ENCODE results near the gene PACSIN2.

PACSIN2 gene

DNA sequence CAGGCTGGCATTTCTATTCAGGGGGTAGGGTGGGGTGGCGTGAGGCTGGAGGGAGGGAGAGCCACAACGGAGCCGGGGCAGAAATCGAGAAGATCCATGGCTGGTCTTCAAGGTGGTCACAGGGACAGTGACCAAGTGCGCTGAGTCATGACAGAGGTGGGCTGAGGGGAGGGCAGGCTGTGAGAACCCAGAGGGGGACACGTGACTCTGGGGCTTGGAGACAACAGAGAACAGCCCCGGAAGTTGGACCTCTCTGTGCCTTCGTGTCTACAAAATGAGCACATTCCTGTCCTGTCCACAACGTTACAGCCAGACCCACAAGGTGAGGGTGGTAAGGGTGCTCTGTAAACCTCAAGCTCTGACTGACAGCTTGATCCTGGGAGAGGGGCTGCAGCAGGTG, 122.8 kb downstream of the PACSIN2 start:
- CTCF ChIA-PET = no interaction called here

DNA sequence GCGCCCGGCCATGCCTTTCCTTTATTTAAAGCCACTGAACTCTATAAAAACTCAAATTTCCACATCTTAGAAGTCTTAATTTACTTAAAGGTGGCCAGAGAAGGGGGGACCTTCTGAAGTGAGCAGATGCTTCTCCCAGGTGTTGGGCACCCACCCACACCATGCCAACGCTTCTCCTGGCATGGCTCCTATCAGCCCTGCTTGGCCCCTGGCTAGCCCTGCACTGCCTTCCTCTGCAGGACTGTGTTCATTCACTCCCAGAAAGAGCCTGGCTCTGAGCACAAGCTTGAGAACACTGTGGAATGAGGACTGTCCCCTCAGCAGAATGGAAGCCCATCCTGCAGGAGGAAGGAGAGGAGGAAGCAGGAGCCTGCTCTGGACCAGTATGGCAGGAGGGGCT, 123.3 kb downstream of the PACSIN2 start:
- ChIA-PET POLR2A (no interaction called here), CTCF (no interaction called here)
- TF ChIP-seq HDGF (IDR thresholded peaks at IDR 0.05; ENCODE audit: borderline replicate concordance) (no peak), SP1 (IDR thresholded peaks at IDR 0.05) (no peak), LEF1 (IDR thresholded peaks at IDR 0.05; ENCODE audit: borderline replicate concordance) (no peak)
- DNase-seq (ENCODE audit: extremely low spot score) = no peak

More for the DNA sequence above, 122.8 kb downstream of the PACSIN2 start:
- TF ChIP-seq ARNT (IDR thresholded peaks at IDR 0.05) = no peak
- TF ChIP-seq TARDBP (IDR thresholded peaks at IDR 0.05) = no peak
- TF ChIP-seq, protein P1, sequence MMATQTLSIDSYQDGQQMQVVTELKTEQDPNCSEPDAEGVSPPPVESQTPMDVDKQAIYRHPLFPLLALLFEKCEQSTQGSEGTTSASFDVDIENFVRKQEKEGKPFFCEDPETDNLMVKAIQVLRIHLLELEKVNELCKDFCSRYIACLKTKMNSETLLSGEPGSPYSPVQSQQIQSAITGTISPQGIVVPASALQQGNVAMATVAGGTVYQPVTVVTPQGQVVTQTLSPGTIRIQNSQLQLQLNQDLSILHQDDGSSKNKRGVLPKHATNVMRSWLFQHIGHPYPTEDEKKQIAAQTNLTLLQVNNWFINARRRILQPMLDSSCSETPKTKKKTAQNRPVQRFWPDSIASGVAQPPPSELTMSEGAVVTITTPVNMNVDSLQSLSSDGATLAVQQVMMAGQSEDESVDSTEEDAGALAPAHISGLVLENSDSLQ (IDR thresholded peaks at IDR 0.05) = no peak
- TF ChIP-seq L3MBTL2 (conservative IDR thresholded peaks at IDR 0.05) = no peak
- no peak for TF ChIP-seq SUZ12 (IDR thresholded peaks at IDR 0.05)
- no peak for TF ChIP-seq FOXK2 (IDR thresholded peaks at IDR 0.05)
- TF ChIP-seq ZNF384 (IDR thresholded peaks at IDR 0.05) = no peak
- no peak for DNase-seq (ENCODE audit: extremely low spot score)
- POLR2A ChIA-PET = no interaction called here

DNA sequence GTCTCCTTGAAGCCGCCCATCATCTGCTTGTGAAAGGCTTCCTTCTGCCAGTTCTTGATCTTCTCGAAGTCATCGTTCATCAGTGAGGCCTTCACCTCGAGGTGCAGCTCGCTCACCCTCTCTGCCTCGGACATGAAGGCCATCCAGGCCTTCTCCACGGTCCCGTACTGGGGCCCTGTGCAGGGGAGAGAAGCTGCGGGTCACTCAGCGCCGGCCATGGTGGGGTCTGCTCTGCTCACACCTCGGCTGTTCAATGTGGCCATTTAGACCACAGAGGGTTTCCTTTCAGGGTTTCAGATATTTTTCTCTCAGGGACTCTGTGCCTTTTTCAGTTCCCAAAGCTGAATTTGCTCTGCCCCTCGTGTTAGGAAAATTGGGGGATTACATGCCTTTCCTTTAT, 123.9 kb downstream of the PACSIN2 start:
- ChIA-PET CTCF (interaction anchor here (0.6 kb wide), 1 partner anchor 225 kb away, joined by 3 read pairs; no protein-coding TSS in a partner anchor), POLR2A (no interaction called here)
- no peak for DNase-seq (ENCODE audit: extremely low spot score)
- TF ChIP-seq FOXK2 (IDR thresholded peaks at IDR 0.05) (no peak), SP1 (IDR thresholded peaks at IDR 0.05) (no peak), CTBP1 (IDR thresholded peaks at IDR 0.05; ENCODE audit: borderline replicate concordance) (no peak), ZNF384 (IDR thresholded peaks at IDR 0.05) (no peak), FOXM1 (IDR thresholded peaks at IDR 0.05; ENCODE audit: borderline replicate concordance) (no peak), BHLHE40 (IDR thresholded peaks at IDR 0.05; ENCODE audit: borderline replicate concordance) (no peak), ELF4 (IDR thresholded peaks at IDR 0.05) (no peak), LEF1 (IDR thresholded peaks at IDR 0.05; ENCODE audit: borderline replicate concordance) (no peak), HDGF (IDR thresholded peaks at IDR 0.05; ENCODE audit: borderline replicate concordance) (no peak), ARNT (IDR thresholded peaks at IDR 0.05) (no peak), NFRKB (IDR thresholded peaks at IDR 0.05) (no peak)
- TF ChIP-seq, protein P1 (IDR thresholded peaks at IDR 0.05) = no peak

DNA sequence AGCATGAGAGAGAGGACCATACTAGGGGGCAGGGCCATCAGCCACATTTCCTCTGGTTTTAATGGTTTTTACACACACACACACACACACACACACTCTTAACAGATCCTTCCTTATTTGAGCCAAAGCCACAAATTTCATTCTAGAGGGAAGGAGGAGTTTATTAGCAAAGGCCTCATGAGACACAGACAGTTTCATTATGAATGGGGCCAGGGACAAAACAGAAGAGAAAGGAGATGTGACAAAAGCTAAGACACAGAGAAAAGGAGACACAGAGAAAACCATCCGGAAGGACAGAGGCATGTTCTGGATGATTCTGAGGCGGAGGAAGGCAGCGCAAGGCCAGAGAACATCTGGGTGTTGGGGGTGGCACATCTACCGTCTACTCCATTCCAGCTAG, 125.6 kb downstream of the PACSIN2 start:
- ChIA-PET POLR2A (no interaction called here), CTCF (no interaction called here)
- DNase-seq (ENCODE audit: extremely low spot score) = no peak
- no peak for TF ChIP-seq TARDBP (IDR thresholded peaks at IDR 0.05)
- TF ChIP-seq ZNF384 (IDR thresholded peaks at IDR 0.05) = no peak
- TF ChIP-seq HDGF (IDR thresholded peaks at IDR 0.05; ENCODE audit: borderline replicate concordance) = no peak
- no peak for TF ChIP-seq LEF1 (IDR thresholded peaks at IDR 0.05; ENCODE audit: borderline replicate concordance)
- no peak for TF ChIP-seq FOXA1 (IDR thresholded peaks at IDR 0.05)
- TF ChIP-seq, protein P1 (IDR thresholded peaks at IDR 0.05) = no peak
- no peak for TF ChIP-seq SUZ12 (IDR thresholded peaks at IDR 0.05)
- TF ChIP-seq FOXK2 (IDR thresholded peaks at IDR 0.05) = no peak
- TF ChIP-seq CTBP1 (IDR thresholded peaks at IDR 0.05; ENCODE audit: borderline replicate concordance) = no peak
- TF ChIP-seq ELF4 (IDR thresholded peaks at IDR 0.05) = no peak
- no peak for TF ChIP-seq BHLHE40 (IDR thresholded peaks at IDR 0.05; ENCODE audit: borderline replicate concordance)

DNA sequence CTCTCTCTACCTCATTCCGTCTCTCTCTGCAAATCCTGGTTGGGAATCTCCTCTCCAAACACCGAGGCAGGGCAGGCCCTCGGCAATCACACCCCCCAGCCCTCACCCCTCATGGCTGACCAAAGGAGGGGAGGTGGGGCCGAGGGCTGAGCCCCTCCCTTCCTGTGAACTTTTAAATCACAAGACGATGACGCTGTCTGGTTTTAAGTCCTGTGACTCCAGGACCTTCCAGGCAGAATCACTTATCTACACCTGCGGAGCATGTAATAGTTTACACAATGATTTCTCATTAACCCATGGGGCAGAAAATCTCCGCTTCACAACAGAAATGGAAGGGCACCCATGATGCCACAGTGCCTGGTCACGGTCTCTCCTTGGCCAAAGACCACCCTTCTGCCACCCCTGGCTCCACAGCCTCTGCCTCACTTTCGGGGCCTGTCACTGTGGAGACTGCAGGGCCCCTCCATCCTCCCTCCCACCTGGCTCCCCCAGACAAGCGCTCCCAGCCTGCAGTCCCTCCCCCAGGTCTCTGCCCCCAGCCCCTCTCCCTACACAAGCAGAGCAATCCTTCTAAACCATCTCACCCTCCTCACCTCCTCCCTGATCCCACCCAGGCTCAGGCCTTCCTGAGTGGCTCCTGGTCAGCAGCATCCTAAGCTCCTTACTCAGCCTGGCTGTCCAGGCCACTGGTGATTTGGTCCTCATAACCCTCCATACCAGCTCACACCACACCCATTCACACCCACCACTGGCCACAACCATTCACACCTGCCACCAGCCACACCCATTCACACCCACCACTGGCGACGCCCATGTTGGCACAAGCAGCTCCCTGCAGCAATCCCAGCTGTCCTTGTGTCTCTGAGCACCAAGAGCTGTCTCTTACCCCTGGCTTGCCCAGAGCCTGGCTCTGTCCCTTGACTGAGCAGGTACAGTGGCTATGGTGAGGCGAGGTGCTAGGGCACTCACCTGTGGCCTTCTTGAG, 127.1 kb downstream of the PACSIN2 start:
- TF ChIP-seq HDGF (IDR thresholded peaks at IDR 0.05; ENCODE audit: borderline replicate concordance) = no peak
- TF ChIP-seq ELF4 (IDR thresholded peaks at IDR 0.05) = no peak
- no peak for DNase-seq (ENCODE audit: extremely low spot score)
- ChIA-PET POLR2A (no interaction called here), CTCF (interaction anchor here (1.0 kb wide), 1 partner anchor 20 kb away, joined by 3 read pairs; no protein-coding TSS in a partner anchor)

DNA sequence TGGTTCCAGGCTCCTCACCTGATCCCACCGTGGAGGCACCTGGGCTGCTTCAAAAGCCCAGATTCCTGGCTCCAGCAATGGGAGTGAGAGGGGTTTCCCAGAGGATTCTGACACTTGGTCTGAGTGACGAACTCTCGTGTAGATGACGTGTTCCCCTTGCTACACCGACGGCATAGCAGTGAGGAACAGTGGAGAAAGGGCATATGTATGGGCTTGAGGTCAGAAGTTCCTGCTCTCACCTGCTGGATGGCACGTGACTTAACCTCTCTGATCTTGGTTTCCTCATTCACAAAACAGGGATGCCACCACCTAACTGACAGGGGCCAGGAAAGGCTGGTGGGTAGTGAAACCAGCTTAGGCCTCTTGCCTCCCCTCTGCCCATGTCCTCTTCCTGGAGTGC, 127.8 kb downstream of the PACSIN2 start:
- DNase-seq (ENCODE audit: extremely low spot score) = no peak
- ChIA-PET POLR2A (no interaction called here), CTCF (no interaction called here)
- no peak for TF ChIP-seq SUZ12 (IDR thresholded peaks at IDR 0.05)
- TF ChIP-seq FOXA1 (IDR thresholded peaks at IDR 0.05) = no peak
- no peak for TF ChIP-seq FOXM1 (IDR thresholded peaks at IDR 0.05; ENCODE audit: borderline replicate concordance)
- TF ChIP-seq FOXK2 (IDR thresholded peaks at IDR 0.05) = no peak
- TF ChIP-seq ELF4 (IDR thresholded peaks at IDR 0.05) = no peak
- no peak for TF ChIP-seq CTBP1 (IDR thresholded peaks at IDR 0.05; ENCODE audit: borderline replicate concordance)
- TF ChIP-seq, protein P1 (IDR thresholded peaks at IDR 0.05) = no peak
- TF ChIP-seq LEF1 (IDR thresholded peaks at IDR 0.05; ENCODE audit: borderline replicate concordance) = no peak
- TF ChIP-seq NFRKB (IDR thresholded peaks at IDR 0.05) = no peak
- no peak for TF ChIP-seq ZNF384 (IDR thresholded peaks at IDR 0.05)
- TF ChIP-seq BHLHE40 (IDR thresholded peaks at IDR 0.05; ENCODE audit: borderline replicate concordance) = no peak
- no peak for TF ChIP-seq HDGF (IDR thresholded peaks at IDR 0.05; ENCODE audit: borderline replicate concordance)
- no peak for TF ChIP-seq TARDBP (IDR thresholded peaks at IDR 0.05)
- no peak for TF ChIP-seq ARNT (IDR thresholded peaks at IDR 0.05)
- no peak for TF ChIP-seq SP1 (IDR thresholded peaks at IDR 0.05)
- no peak for TF ChIP-seq L3MBTL2 (conservative IDR thresholded peaks at IDR 0.05)

All from HEK293T (cell line).